Nephron (organoid): ENCODE measurements around the gene DAB1.
"Not testable (repeated sequence)": the region's sequence is repeated elsewhere in the genome, so short reads cannot be mapped to it uniquely, and the experiment has no call there.

Source experiments
- H3K27ac Mint-ChIP-seq, 3 experiments: 2 replicates each; pipeline ENCODE4 v1.8.0; 2020; ENCODE audit warnings: mixed read lengths in 3 of 3, mild to moderate bottlenecking in 2 of 3, moderate library complexity in 1 of 3
- H3K27me3 Mint-ChIP-seq: 2 replicates; pipeline ENCODE4 v1.8.0; 2021; ENCODE audit warnings: low read depth, mild to moderate bottlenecking, moderate library complexity, mixed read lengths
- H3K36me3 Mint-ChIP-seq: 2 replicates; pipeline ENCODE4 v1.8.0; 2020; ENCODE audit warnings: low read depth, mixed read lengths
- H3K4me1 Mint-ChIP-seq: 2 replicates; pipeline ENCODE4 v1.8.0; 2020; ENCODE audit warnings: mixed read lengths
- H3K4me3 Mint-ChIP-seq, 3 experiments: 2 replicates each; pipeline ENCODE4 v1.8.0; 2020; ENCODE audit warnings: mild to moderate bottlenecking in 3 of 3, mixed read lengths in 3 of 3, moderate library complexity in 2 of 3
- H3K9me3 Mint-ChIP-seq: 2 replicates; pipeline ENCODE4 v1.8.0; 2020; ENCODE audit warnings: mixed read lengths
- TF ChIP-seq, protein P1 (sequence below), 3 experiments: fragments of 200-600 bp; sonication (generic); IDR thresholded peaks; one replicate each; pipeline ENCODE4 v1.5.0; 2021; ENCODE audit warnings: antibody characterized with exemption in 3 of 3; ENCODE audit not compliant: unreplicated experiment in 3 of 3

Gene DAB1

DNA sequence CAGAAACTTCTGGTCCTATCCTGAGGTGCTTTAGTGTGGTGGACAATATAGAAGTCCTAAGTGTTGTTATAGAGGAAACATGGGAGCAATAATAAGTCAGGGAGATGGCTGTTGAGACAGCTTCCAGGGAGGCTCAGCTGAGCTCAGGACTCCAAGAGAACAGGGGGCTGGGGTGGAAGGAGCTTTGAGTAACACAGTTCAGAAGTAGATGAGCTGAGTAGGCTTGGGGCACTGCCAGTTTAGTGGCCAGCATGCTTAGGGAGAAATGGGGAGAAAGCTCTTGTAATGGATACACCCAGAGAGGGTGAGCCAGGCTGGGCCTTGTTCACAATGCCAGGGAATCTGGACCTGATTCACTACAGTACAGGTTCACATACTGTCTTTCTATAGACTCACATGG is 201.6 kb downstream of the DAB1 start:
- Mint-ChIP-seq H3K4me3 (no peak overlapping the region), H3K27ac (no peak overlapping the region), H3K36me3 (no peaks in the 10 kb centered on the region), H3K9me3 (peaks cover 5% of the 10 kb centered on the region), H3K27me3 (no peaks in the 10 kb centered on the region), H3K4me1 (no peaks in the 10 kb centered on the region)
- TF ChIP-seq, protein P1, sequence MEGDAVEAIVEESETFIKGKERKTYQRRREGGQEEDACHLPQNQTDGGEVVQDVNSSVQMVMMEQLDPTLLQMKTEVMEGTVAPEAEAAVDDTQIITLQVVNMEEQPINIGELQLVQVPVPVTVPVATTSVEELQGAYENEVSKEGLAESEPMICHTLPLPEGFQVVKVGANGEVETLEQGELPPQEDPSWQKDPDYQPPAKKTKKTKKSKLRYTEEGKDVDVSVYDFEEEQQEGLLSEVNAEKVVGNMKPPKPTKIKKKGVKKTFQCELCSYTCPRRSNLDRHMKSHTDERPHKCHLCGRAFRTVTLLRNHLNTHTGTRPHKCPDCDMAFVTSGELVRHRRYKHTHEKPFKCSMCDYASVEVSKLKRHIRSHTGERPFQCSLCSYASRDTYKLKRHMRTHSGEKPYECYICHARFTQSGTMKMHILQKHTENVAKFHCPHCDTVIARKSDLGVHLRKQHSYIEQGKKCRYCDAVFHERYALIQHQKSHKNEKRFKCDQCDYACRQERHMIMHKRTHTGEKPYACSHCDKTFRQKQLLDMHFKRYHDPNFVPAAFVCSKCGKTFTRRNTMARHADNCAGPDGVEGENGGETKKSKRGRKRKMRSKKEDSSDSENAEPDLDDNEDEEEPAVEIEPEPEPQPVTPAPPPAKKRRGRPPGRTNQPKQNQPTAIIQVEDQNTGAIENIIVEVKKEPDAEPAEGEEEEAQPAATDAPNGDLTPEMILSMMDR (IDR thresholded peaks at IDR 0.05; ENCODE audit: unreplicated experiment in 3 of 3): no peak

DNA sequence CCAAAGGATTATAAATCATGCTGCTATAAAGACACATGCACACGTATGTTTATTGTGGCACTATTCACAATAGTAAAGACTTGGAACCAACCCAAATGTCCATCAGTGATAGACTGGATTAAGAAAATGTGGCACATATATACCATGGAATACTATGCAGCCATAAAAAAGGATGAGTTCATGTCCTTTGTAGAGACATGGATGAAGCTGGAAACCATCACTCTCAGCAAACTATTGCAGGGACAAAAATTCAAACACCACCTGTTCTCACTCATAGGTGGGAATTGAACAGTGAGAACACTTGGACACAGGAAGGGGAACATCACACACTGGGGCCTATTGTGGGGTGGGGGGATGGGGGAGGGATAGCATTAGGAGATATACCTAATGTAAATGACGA is 203.0 kb downstream of the DAB1 start:
- H3K9me3 Mint-ChIP-seq, H3K4me3 Mint-ChIP-seq, H3K36me3 Mint-ChIP-seq, H3K4me1 Mint-ChIP-seq, H3K27me3 Mint-ChIP-seq, H3K27ac Mint-ChIP-seq: not testable (repeated sequence)

DNA sequence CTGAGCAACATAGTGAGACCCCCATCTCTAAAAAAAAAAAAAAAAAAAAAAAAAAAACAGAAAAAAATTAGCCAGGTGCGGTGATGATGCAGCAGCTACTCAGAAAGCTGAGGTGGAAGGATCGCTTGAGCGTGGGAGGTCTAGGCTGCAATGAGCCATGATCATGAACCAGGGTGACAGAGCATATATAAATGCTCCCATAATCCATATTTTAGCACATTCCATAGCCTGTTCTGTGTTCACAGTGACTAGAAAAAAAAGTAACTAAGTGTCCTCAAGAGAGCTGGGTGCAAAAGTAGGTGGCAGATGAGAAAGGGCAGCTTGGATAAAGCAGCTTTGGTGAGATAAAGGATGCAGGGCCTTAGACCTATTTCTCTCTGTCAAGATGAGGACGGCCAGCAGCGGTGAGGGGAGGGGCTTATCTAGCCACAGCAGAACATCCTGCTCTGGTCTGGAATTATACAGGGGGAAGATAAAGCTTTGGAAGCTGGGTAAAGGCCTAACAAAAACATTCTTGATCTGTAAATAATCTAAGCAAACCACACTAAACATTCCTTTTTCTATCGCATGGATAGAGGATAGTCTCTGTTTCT is 205.3 kb downstream of the DAB1 start:
- Mint-ChIP-seq H3K4me1 (peaks cover 10% of the 10 kb centered on the region), H3K27ac (no peak overlapping the region), H3K4me3 (no peak overlapping the region), H3K36me3 (no peaks in the 10 kb centered on the region), H3K9me3 (peaks cover 5% of the 10 kb centered on the region), H3K27me3 (no peaks in the 10 kb centered on the region)
- TF ChIP-seq, protein P1 (IDR thresholded peaks at IDR 0.05; ENCODE audit: unreplicated experiment in 3 of 3): no peak

DNA sequence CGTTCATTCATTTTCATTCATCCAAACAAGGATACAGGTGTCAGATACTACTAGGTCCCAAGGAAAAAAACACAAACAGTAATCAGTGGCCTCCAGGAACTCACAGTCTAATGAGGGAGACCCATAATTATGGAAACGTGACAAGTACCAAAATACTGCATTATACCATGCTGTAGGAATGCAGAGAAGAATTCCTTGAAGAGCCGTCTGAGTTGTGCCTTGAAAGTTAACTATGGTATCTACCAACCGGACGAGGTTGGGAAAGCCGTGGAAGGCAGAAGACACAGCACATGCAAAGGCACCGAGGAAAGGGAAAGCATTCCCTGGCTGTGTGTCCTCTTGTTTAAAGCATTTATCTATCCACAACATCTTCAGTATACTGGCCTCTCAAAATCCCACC is 206.0 kb downstream of the DAB1 start:
- Mint-ChIP-seq H3K27me3 (no peaks in the 10 kb centered on the region), H3K36me3 (no peaks in the 10 kb centered on the region), H3K9me3 (peaks cover 5% of the 10 kb centered on the region), H3K4me3 (no peak overlapping the region), H3K27ac (no peak overlapping the region), H3K4me1 (peaks cover 10% of the 10 kb centered on the region)
- TF ChIP-seq, protein P1 (IDR thresholded peaks at IDR 0.05; ENCODE audit: unreplicated experiment in 3 of 3): no peak

DNA sequence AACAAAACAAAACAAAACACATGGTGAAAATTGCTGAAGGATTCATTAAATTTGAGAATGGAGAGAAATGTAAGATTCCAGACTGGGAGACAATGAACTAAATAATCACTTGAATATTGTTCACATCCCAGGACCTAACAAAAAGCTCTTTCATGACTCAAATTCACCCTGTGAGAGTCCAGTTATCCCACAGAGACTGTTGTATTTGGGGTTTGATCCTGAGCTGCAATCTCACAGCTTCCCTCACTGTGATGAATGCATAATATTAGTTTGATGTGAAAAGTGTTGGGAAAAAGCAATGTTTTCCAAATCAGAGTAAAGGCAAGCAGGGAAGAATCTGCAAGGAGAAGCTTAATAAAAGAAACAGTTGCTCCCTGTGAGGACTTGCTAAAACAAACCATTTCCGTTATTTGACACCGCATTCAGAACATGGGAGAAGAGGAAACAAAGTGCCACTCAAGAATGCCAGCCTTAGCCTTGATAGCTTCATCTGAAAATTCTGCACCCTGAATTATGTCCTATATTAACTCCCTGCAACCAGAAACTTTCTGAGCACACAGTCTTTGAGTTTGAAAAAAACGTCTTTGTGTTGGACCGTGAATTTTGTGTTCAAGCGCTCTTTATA is 208.8 kb downstream of the DAB1 start:
- Mint-ChIP-seq H3K27me3 (no peaks in the 10 kb centered on the region), H3K4me1 (peaks cover 10% of the 10 kb centered on the region), H3K27ac (peak overlapping the region in 2 of 3 experiments; percentile 0 to 35), H3K9me3 (peaks cover under 1% of the 10 kb centered on the region), H3K4me3 (no peak overlapping the region), H3K36me3 (no peaks in the 10 kb centered on the region)
- TF ChIP-seq, protein P1 (IDR thresholded peaks at IDR 0.05; ENCODE audit: unreplicated experiment in 3 of 3): no peak

DNA sequence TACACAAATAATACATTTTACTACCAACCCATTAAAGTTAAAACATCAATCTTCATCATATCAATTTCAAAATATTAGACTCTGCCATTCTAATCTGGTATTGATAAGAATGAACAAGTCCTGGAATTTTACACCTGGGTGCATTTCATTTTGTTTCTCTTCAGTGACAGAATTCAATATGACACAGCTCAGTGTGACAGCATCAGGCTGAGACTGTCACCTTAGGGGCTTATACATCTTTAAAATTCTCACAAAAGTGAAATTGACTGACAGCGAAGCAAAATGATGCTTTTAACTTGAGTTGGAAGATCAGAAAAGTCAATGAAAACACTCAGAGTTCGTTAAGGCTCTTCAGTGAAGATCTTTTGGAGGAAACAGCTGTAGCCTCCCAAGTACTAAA is 213.0 kb downstream of the DAB1 start:
- Mint-ChIP-seq H3K27ac (no peak overlapping the region), H3K4me3 (no peak overlapping the region), H3K27me3 (peaks cover 4% of the 10 kb centered on the region), H3K36me3 (no peaks in the 10 kb centered on the region), H3K4me1 (peaks cover 10% of the 10 kb centered on the region), H3K9me3 (no peaks in the 10 kb centered on the region)
- TF ChIP-seq, protein P1 (IDR thresholded peaks at IDR 0.05; ENCODE audit: unreplicated experiment in 3 of 3): no peak
